ENCODE results near the gene NEK11.

The NEK11 gene

DNA sequence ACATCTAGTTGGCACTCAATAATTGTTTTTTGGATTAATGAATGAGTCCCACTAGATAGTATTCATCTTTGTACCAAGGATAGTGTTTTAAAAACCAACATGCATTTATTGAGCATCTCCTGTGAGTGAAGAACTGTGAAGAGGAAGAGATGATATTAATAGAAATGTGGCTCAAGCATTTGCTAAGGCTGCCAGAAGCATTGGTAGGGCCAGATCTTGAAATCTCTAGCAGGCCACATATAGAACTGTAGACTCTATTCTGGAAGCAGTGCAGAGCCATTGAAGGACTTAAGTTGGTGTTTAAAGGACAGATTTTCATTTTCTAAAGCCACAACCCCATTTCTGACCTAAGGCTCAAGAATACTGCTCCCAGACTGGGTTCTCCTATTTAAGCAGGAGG, 99.0 kb downstream of the NEK11 start:
- DNase-seq (ENCODE audit: low read depth): no peak
- TF ChIP-seq, protein P1, sequence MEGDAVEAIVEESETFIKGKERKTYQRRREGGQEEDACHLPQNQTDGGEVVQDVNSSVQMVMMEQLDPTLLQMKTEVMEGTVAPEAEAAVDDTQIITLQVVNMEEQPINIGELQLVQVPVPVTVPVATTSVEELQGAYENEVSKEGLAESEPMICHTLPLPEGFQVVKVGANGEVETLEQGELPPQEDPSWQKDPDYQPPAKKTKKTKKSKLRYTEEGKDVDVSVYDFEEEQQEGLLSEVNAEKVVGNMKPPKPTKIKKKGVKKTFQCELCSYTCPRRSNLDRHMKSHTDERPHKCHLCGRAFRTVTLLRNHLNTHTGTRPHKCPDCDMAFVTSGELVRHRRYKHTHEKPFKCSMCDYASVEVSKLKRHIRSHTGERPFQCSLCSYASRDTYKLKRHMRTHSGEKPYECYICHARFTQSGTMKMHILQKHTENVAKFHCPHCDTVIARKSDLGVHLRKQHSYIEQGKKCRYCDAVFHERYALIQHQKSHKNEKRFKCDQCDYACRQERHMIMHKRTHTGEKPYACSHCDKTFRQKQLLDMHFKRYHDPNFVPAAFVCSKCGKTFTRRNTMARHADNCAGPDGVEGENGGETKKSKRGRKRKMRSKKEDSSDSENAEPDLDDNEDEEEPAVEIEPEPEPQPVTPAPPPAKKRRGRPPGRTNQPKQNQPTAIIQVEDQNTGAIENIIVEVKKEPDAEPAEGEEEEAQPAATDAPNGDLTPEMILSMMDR (conservative IDR thresholded peaks at IDR 0.05; ENCODE audit: low read depth, low read length): no peak
- H3K4me3 ChIP-seq (ENCODE audit: low read depth, low read length): no peak overlapping the region

DNA sequence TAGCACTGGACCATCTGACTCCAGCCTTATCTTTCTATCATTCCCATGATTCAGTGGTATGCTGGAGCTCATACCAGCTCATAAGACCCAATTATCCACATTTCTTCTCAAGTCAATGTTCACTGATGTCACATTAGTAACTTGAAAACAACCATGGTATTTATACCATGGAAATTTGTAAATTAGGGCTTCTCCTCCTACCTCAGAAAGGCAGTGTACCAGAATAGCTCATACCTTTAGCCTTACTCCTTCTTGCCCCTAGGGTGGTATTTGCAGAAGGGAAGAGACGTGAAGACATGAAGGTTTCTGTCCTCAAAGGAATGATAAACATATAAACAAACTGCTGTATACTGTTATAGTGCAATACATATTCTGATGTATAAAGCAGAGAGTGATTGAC, 114.2 kb downstream of the NEK11 start:
- DNase-seq (ENCODE audit: low read depth): no peak
- TF ChIP-seq, protein P1 (conservative IDR thresholded peaks at IDR 0.05; ENCODE audit: low read depth, low read length): no peak
- no peak overlapping the region for H3K4me3 ChIP-seq (ENCODE audit: low read depth, low read length)

DNA sequence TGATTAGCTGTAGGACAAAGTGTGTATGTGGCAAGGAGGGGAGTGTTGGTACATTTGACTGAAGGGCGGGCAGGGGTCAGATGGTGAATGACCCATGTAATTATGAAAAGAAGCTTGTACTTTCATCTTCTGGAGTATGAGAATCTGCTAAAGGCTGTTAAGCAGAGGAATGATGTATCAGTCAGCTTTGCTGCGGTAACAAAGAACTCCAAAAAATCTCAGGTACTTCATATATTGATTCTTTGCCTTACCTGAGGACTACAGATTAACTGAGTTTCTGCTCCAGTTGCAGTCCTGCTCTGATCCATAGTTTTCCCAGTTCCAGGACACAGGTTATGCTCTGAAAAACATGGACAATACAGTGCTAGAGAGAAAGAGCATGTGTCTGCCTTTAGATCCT, 115.1 kb downstream of the NEK11 start:
- no peak for DNase-seq (ENCODE audit: low read depth)
- TF ChIP-seq, protein P1 (conservative IDR thresholded peaks at IDR 0.05; ENCODE audit: low read depth, low read length): no peak
- no peak overlapping the region for H3K4me3 ChIP-seq (ENCODE audit: low read depth, low read length)

DNA sequence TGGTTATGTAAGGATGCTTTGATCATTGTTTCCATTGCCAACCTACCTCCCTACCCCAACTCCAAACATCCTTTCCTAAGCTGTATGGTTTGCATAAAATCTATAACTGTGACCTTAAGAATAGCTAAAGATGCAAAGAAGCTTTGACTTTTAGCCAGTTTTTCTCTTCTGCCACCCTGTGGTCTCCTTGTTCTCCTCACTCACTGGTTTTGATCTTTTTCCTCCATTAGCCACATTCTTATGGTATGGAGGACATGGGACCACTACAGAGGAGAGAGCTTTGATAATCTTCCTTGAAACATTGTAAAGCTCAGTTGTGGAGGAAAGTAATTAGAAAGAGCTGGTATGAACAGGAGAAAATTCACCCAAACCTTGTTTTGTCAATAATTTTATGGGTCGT, 115.9 kb downstream of the NEK11 start:
- H3K4me3 ChIP-seq (ENCODE audit: low read depth, low read length): no peak overlapping the region
- TF ChIP-seq, protein P1 (conservative IDR thresholded peaks at IDR 0.05; ENCODE audit: low read depth, low read length): peak; percentile 43
- peak; percentile 38 for DNase-seq (ENCODE audit: low read depth)

DNA sequence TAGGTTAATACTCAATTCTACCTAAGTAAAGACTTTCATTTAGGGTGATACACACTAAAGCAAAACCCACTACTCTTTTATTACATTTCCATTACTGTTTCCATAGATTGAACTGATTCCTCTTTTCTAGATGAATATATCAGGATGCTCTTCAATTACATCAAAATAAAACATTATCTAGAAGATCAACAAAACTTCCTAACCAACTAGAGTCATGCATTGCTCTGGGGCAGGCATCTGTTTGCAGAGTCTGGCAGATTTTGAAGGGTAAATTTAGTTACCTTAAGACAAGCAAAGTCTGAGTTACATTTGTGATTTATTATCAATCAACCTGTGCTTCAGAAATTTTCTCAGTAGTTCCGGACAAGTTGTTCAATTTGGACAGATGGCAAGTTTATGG, 117.1 kb downstream of the NEK11 start:
- no peak for DNase-seq (ENCODE audit: low read depth)
- H3K4me3 ChIP-seq (ENCODE audit: low read depth, low read length): no peak overlapping the region
- TF ChIP-seq, protein P1 (conservative IDR thresholded peaks at IDR 0.05; ENCODE audit: low read depth, low read length): no peak

DNA sequence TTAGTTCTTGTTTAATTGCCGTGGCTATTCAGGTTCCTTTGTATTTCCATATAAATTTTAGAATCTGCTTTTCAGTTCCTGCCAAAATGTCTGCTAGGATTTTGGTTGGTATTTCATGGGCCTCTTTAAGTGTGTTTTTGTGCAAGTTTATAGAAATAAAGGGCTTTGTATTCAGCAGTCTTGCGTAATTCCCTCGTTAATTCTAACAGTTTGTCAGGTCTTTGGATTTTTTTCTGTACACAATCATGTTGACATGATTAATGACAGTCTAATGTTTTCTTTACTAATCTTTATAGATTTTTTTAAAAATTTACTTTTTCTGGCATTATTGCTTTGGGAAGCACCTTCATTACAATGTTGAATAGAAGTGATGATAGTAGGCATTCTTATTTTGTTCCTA, 120.9 kb downstream of the NEK11 start:
- TF ChIP-seq, protein P1 (conservative IDR thresholded peaks at IDR 0.05; ENCODE audit: low read depth, low read length): no peak
- H3K4me3 ChIP-seq (ENCODE audit: low read depth, low read length): no peak overlapping the region
- no peak for DNase-seq (ENCODE audit: low read depth)

DNA sequence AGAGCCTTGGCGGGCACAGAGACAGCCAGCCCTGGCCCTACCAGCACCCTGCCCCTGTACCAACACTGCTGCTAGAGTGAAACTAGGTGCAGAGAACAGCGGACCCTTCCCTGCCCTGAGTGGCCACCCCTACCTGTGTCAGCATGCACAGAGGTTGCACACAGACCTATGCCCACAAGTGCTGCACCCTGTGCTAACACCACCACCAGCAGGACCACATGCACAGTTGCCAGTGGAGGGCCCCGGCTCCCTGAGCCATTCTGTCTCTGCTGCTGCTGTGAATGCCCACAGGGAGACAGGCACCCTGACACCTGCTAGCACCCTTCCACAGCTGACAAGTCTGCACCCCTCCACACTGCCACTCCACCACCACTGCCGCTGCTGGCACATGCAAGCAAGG, 131.8 kb downstream of the NEK11 start:
- no peak for DNase-seq (ENCODE audit: low read depth)
- TF ChIP-seq, protein P1 (conservative IDR thresholded peaks at IDR 0.05; ENCODE audit: low read depth, low read length): no peak
- H3K4me3 ChIP-seq (ENCODE audit: low read depth, low read length): no peak overlapping the region

Data from choroid plexus epithelial cell (primary cell).